ENCODE data around the gene MRPS17.

The MRPS17 gene

DNA sequence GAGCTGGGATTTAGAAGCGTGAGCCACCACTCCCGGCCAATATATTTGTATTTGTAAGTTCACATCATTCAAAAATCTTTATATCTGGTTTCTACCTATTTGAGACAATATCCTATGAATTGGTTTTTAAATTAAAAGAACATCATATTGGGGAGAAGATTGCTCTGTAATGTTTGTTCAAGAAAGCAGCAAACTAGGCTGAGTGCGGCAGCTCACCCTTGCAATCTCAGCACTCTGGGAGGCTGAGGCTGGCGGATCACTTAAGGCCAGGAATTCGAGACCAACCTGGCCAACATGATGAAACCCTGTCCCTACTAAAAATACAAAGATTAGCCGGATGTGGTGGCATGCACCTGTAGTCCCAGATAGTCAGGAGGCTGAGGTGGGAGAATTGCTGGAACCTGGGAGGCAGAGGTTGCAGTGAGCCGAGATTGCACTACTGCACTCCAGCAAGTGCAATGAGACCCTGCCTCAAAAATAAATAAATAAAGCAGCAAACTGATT lies 22.1 kb downstream of the MRPS17 start:
- DNase-seq: no peak

GRCh38 chr7:55975988-55976633 lies 24.4 kb downstream of the MRPS17 start:
- peak; percentile 99 for DNase-seq

- peak; percentile 83 for DNase-seq
These were observed 26.2 kb downstream of the MRPS17 start for GRCh38 chr7:55977831-55978230.

GRCh38 chr7:55980266-55980665 lies 28.6 kb downstream of the MRPS17 start:
- DNase-seq: no peak

GRCh38 chr7:55983537-55983936 lies 31.9 kb downstream of the MRPS17 start:
- no peak for DNase-seq

DNA sequence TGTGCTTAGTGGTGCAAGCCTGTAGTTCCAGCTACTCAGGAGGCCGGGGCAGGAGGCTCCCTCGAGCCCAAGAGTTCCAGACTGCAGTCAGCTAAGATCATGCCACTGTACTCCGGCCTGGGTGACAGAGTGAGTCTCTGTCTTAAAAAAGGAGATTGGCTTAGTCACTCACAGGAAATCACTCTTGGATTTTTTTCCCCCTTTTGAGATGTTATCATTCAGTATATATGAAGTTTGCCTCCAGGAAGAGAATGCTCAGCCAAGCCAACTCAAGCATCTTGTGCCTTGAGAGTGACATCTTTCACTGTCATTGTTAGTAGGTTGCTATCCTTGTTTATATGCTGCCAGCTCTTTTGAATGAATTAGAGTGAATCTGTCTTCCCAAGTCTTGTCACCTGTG lies 40.7 kb downstream of the MRPS17 start:
- no peak for DNase-seq

- no peak for DNase-seq
These were observed 45.3 kb downstream of the MRPS17 start for GRCh38 chr7:55996856-55997500.

GRCh38 chr7:56003749-56004148 lies 52.1 kb downstream of the MRPS17 start:
- no peak for DNase-seq
